Stimulated activated CD4-positive, alpha-beta T cell treated with anti-CD3 and anti-CD28 coated beads, Interleukin-1b, Interleukin-23, amount 100 ng/mL, for 24 hours (primary cell): ENCODE results near the gene C1QTNF9B.

Experiments used
- DNase-seq, 4 experiments: peaks; one replicate each; pipeline ENCODE4 v3.0.0-alpha.2; 2020; ENCODE audit warnings: low read depth in 4 of 4, low spot score in 1 of 4

C1QTNF9B gene

DNA sequence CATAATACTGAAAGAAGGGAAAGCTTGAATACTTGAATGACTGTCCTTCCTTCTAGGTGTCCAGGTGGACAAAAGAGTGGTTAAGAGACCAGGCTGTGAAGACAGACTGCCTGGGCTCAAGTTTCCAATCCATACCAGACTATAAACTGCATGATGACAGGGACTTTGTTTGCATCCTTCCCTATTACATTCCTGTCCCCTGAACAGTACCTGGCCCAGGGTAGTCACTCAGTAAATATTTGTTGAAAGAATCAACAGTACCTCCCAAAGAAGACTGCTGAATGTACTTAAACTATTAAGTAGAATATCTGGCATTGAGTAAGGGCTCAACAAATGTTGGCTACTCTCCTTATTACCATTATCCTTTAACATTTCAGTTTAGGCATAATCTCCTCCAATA is 37.8 kb downstream of the C1QTNF9B start:
- DNase-seq = no peak

DNA sequence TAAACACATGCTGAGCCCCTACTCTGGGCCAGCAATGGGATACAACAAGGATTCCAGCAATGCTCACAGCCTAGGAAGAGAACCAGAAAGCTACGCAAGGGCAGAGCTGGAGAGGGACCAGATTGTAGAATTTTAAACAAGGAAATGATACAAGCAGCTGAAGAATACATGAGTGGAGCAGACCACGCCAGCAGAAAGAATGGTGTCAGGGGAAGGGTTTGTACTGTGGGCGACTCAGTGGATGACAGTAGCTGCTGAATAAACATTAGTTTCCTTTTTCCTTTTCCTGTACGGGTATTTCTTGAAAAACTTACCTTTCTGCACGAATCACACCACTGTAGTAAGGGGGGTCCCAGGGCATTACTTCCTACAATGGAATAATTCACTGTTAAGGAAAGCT is 38.8 kb downstream of the C1QTNF9B start:
- DNase-seq = no peak

DNA sequence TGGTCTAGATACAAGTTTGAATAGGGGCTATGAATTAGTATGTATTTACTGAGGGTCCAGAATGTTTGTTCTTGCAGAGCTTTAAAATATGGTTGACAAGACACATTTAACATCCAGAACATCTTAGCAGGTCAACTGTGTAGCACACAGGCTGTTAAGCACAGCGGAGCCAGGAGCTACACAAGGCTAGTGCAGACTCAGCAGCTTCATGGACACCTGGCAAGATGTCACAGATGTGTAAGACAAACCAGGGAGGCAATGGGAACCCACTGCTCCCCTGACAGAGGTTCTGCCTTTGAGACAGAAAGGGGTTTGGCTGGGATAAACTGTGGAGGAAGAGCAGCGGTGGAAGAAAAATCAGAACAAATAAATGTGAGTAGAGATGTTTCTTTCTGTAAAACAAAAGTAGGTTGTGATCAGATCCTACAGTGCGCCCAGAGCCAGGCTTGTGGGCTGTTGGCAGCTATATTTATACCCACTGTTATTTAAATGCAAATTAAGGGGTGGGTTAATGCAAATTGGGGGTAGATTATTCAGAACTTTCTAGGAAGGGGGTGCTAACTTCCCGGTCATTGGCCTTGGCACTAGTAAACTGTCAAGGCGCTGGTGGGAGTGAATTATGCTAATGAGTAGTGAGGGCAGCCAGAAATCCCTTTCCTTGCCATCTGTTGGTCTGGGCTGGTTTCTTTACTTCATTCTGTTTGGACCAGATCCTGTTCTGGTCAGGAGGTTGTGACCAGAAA is 41.1 kb downstream of the C1QTNF9B start:
- DNase-seq = no peak

DNA sequence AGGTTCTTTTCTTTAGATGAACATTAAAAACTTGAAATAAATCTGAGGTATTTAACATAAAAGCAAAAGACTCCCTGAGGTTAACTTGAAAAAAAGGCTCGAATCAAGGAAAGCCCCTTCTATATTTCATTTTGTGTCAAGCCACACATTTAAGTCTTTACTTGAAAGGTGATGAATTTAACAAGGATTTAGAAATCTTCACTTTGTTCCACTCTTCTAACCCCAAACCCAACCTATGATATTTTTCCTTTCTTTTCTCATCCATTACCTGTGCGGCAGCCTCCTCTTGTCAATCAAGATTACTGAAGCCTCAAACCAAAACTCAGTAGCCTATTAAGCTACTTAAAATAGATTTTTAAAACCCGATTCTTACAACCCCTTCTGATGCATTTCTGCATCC is 41.9 kb downstream of the C1QTNF9B start:
- no peak for DNase-seq

DNA sequence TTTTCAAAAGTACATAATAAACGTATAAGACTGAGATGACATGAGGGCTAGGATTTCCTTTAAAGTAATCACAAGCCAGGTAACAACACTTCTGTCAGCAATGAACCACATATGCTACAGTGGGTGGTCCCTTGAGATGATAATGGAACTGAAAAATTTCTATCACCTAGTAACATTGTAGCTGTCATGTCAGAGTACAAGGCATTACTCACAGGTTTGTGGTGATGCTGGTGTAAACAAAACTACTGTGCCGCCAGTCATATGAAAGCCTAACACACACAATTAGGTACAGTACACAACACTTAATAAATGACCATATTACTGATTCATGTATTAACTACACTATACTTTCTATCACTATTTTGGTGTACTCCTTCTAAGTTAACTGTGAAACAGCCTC is 45.0 kb downstream of the C1QTNF9B start:
- DNase-seq = no peak

DNA sequence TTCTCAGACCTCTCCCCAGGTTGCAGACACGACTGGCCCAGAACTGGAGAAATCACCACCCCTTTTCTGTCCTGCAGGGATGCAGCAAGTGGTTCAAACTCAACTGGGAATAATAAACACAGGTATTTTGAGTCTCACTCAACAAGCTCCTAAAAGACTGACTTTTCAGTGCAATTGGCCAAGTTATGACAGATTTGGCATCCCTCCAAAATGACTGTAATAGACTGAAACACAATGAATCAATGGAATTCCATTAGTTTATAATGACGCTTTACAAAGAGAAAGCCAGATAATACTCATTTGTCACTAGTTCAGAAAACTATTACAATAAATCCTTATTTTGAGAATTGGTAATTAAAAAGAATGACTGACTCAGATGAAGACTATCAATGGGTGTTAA is 46.2 kb downstream of the C1QTNF9B start:
- DNase-seq = no peak

DNA sequence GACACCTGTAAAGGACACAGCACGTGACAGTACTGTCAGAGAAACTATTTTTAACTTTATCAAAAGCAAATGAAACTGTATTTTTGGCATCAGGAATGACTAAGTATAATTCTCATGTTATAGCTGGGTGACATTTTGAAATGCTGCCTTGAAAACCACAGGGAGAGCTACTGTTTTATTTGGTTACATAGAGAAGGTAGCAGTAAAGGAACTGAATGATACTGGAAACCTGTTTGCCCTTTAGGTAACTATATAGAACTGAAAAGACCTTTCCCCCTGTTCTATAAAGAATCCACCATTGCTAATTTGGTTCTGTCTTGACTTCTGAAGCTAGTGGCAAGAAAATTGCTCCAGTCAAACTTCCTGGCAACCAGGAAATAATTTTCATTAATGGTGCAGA is 47.2 kb downstream of the C1QTNF9B start:
- DNase-seq = no peak

DNA sequence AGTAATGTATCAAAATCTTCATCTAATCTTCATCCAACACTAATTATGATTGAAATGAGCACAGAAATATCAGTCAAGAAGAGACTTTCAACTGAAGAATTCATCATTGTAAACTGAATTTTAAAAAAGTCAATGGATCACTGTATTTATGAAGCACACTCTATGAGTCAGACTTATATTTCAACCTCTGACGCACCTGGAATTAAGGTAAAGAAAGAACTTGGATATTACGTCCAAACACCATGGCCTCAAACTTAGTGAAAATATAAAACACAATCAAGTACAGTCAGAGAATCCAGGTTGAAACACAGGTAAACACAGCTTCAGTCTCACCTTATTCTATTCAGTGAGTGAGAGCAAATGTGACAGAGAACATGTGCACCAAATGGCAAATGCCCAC is 47.6 kb downstream of the C1QTNF9B start:
- no peak for DNase-seq

DNA sequence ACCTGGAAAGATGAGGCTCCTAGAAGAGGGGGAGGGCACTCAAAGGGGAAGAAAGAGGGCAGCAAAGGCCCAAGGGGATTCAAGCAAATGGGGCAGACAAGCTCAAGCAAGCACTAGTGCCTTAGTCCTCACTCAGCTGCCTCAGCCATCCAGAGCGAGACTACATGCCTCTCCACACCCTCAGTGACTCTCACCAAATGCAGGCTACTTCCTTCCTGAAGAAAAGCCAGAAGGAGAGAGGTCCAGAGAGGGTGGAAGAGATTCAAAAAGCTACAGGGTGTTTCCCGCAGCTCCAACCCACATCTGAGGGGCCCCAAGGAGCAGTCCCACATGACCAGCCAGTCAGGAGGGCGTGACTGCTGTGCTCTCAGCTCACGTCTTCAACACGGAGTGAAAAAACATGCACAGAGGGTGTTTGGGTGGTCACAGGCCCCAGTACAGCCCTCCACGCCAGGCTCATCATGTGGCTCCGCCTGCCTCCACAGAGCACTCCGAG is 48.6 kb downstream of the C1QTNF9B start:
- DNase-seq = no peak

DNA sequence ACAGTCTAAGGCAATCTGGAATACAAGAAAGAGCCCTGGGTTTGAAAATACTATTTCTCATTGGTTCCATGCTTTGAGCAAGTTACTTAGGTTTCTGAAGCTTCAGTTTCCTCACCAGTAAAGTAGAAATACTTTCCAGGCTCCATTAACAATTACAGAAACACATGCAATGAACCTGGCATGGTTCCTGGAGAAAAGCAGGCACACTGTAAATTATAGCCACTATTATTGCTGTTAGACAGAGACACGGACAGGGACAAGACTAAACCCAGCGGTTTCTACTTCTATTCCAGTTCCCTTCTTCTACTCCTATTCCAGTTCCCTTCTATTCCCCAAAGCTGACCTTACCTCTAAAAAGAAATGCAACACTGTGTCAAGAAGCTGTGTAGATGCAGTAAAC is 49.3 kb downstream of the C1QTNF9B start:
- DNase-seq = no peak

DNA sequence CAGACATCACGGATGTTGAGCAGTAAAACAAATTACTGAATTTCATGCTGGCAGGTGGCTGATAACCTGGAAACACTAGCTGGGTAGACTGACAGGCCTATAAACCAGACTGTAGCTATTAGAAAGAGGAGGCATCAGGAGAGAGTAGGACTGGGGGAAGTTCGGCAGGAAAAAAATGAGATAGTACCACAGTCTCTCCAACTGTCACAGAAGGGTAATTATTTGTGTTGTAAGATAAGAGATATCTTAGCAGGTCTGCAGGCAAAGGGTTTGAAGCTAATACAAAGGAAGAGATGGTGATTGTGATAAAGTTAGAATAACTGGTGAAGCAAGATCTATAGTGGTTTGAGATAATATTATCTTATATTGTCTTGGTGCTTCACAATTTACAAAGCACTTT is 49.8 kb downstream of the C1QTNF9B start:
- DNase-seq = no peak

DNA sequence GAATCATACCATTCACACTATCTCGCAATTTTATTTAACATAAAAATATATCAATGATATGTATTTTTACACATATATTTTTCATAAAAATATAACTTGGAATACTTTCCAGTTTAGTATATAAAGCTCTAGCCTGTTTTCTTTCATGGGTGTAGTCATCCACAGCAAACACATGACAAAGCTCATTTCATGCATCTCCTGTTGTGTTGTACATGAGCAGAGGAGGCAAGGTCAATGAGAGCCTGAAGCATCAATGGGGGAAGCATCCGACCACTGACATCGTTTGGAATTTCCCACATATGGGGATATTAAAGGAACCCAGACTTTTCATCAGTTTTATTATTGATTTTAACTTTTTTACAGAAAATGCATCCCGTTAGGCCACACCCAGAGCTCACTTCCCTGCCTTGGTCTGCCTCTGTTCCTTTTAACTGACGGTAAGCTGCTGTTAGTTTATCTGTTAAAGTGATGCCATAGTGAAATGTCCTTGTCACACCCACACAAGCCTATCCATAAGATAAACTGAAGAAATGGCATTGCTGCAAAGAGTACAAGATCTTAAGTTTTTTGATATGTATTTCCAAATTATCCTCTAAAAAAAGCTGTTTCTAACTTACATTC is 52.1 kb downstream of the C1QTNF9B start:
- no peak for DNase-seq

DNA sequence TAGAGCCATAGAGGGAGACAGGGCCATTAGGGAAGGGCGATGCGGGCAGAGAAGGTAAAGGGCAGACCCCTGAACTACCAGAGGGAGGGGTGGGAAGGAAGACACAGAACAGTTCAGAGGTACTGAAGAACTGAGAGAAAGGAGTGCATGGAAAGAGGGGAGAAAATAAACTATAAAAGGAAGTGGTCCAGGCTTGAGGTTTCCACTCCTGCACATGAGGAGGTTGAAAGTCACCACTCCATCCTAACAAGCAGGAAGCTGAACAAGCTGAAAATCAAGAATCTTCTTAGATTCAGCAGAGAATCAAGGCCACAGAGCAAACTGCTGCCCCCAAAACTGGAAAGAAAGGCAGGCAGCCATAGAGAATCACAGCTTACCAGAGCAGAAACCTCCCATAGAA is 53.2 kb downstream of the C1QTNF9B start:
- DNase-seq = no peak

DNA sequence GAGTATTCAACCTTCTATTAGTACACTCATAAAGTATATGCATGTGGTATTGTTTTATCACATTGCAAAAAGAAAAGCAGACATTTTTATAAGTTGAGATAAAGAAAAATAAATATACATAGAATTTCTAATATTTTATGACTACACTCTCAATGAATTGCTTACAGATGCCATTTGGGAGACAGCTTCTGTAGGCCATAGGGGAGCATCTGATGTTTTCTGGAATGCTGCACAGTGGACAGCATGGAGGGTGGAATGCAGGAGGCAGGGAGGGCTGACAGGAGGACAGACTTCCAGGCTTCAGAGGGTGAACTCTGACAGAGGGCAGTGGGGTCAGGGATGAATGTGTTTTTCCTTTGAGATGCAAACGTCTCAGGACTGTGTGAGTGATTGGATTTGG is 53.9 kb downstream of the C1QTNF9B start:
- no peak for DNase-seq

DNA sequence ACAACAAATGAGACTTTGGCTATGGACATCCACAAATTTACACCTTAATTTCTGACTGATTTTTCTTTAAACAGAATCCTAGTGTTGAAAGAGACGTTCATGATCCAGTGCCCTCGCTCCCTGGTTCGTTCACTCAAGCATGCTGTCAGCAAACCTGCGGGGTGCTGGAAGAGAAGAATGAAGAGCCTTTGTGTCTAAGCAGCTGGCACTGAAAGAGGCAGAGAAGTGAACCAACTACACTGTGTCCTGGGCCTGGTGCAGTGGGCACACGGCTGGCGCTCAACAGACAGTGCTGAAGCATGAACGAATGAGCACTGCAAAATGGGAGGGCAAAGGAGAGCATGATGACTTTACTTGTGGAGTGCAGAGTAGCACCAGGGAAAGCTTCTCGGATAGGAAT is 54.9 kb downstream of the C1QTNF9B start:
- DNase-seq = no peak
